ENCODE measurements around the gene NRGN.

NRGN gene

DNA sequence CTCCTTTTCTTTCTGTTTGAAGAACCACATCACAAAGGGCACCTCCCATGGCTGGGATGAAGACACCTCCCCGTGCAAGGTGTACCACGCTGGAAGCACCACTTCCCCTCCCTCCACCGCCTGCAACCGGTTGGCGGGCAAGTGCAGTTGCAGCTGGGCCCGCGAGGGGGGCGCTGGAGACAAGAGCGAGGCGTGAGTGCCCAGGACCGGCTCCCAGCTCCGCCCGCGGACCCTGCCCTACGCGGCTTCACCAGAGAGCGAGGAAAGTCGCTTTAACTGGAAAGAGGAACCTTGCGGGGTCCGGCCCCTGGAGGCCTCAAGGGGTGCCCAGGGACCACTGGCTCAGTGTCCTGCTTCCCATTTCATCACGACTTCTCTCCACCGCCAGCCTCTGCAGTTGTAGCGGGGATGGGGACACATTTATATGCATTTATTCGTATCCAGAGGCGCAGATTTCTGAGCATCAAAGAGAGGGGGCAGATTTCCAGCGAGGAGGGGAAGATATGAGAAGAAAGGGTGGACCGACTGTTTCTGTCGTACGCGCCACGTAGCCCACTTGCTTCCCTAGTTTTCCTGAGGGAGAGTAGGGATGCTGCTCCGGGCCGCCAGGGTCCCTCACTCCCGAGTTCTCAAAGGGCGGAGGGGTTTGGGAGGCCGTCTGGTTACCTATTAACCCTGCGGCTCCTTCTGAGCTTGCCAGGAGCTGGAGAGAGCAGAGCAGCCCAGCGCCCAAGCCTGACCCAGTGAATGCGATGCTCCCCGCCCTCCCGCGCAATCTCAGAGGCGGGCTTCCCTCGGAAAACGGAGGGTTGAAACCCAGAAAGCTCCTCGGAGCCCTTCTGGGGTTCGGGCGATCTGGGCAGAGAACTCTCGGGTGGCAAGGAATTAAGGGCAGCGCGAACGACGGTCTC lies 18.9 kb downstream of the NRGN start:
- peak; percentile 56 for DNase-seq (ENCODE audit: low spot score)
- H3K27ac ChIP-seq: no peak overlapping the region
- ChIA-PET POLR2A (ENCODE audit: low non-redundant PET) (no interaction called here), CTCF (interaction anchor here (0.6 to 1.7 kb wide), 9 partner anchors 12 to 158 kb away, joined by 3 to 9 read pairs (median 4); no protein-coding TSS in a partner anchor)
- TF ChIP-seq, protein P1, sequence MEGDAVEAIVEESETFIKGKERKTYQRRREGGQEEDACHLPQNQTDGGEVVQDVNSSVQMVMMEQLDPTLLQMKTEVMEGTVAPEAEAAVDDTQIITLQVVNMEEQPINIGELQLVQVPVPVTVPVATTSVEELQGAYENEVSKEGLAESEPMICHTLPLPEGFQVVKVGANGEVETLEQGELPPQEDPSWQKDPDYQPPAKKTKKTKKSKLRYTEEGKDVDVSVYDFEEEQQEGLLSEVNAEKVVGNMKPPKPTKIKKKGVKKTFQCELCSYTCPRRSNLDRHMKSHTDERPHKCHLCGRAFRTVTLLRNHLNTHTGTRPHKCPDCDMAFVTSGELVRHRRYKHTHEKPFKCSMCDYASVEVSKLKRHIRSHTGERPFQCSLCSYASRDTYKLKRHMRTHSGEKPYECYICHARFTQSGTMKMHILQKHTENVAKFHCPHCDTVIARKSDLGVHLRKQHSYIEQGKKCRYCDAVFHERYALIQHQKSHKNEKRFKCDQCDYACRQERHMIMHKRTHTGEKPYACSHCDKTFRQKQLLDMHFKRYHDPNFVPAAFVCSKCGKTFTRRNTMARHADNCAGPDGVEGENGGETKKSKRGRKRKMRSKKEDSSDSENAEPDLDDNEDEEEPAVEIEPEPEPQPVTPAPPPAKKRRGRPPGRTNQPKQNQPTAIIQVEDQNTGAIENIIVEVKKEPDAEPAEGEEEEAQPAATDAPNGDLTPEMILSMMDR (conservative IDR thresholded peaks at IDR 0.05; ENCODE audit: low read depth): peak; percentile 81

DNA sequence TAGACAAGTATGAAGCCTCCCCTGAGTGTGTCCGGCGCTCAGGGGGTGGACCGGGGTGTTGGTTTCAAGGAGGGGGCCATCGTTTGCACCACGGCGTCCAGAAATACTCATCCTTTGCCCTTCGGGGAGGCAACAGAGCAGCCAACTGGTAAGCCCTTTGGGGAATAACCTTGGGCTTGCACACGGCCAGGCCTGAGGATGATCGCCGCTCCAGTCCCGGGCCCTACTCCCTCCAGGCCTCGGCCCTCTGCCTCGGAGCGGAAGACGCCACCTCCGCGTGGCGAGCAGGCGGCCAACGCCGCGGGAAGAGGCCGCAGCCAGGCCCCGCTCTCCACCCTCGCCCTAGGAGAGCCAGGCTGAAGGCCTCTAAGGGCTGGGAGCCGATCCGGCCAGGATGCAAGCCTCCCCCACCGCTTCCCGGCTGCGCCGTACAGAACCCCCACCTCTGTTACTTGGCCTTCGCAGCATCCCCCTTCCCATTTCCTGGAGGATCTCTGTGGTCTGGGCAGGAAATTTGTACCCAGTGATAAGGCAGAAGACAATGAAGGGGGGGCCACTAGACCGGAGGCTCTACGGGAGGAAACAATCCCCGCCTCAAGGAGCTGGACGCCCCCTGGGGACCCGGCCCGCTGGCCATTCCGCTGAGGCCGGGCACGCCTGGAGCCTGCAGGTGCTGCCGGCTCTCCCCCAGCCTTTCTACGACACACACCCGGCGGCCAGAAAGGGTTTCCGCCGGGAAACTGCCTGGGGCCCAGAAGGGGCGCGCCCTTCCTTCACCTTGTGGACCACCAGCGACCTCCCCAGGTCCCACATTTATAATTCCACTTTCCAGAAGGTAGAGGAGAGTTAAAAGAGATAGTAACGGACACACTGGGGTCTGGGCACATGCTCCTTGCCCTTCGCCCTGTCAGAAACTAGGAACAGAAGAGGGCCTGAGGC lies 19.8 kb downstream of the NRGN start:
- TF ChIP-seq, protein P1 (conservative IDR thresholded peaks at IDR 0.05; ENCODE audit: low read depth): no peak
- H3K27ac ChIP-seq: no peak overlapping the region
- DNase-seq (ENCODE audit: low spot score): no peak
- ChIA-PET CTCF (interaction anchor here (0.6 to 1.0 kb wide), 2 partner anchors 78 to 96 kb away, joined by 3 read pairs; no protein-coding TSS in a partner anchor), POLR2A (ENCODE audit: low non-redundant PET) (no interaction called here)

DNA sequence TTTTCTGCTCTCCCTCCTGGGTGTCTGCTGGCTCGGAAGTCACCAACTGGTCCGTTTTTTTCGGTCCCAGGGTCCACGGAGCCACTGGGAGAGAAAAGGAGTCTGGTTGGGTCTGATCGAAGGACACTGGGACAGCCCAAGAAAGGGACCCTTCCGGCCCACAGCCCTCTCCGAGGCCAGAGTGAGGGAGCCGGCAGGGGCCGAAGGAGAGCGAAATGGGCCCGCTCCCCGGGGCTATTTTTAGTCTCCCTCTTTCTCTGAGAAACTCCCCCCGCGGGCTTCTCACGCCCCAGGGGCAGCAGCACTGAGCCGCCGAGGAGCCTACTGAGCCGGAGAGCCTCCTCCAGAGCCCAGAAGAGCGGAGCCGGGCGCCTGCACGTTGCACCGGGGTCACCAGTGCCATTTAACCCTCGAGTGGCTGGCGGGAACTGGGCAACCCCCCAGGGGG lies 20.5 kb downstream of the NRGN start:
- CTCF ChIA-PET: interaction anchor here (0.6 to 0.9 kb wide), 2 partner anchors 16 to 96 kb away, joined by 3 read pairs; no protein-coding TSS in a partner anchor
- POLR2A ChIA-PET (ENCODE audit: low non-redundant PET): no interaction called here
- TF ChIP-seq, protein P1 (conservative IDR thresholded peaks at IDR 0.05; ENCODE audit: low read depth): no peak
- no peak for DNase-seq (ENCODE audit: low spot score)
- H3K27ac ChIP-seq: no peak overlapping the region

DNA sequence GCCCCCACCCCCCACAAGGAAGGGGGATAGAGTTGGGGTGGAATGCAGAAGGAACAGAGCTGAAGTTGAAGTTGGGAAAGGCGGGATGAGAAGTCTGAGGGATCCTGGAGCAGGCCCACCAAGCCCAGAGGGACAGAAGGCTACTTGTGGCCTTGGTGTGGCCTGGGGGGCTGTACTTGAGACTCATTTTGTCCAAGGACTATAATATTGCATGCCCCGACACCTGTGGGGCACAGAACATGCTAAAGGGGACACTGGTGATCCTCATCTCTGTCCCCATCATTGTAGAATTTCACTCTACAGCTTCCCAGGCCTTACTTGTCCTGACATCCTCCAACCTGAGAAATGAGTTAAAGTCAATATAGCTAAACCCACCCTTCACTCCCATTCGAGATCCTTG lies 21.1 kb downstream of the NRGN start:
- ChIA-PET POLR2A (ENCODE audit: low non-redundant PET) (no interaction called here), CTCF (interaction anchor here (0.9 kb wide), 2 partner anchors 16 to 20 kb away, joined by 3 to 4 read pairs; no protein-coding TSS in a partner anchor)
- TF ChIP-seq, protein P1 (conservative IDR thresholded peaks at IDR 0.05; ENCODE audit: low read depth): no peak
- no peak for DNase-seq (ENCODE audit: low spot score)
- H3K27ac ChIP-seq: no peak overlapping the region

DNA sequence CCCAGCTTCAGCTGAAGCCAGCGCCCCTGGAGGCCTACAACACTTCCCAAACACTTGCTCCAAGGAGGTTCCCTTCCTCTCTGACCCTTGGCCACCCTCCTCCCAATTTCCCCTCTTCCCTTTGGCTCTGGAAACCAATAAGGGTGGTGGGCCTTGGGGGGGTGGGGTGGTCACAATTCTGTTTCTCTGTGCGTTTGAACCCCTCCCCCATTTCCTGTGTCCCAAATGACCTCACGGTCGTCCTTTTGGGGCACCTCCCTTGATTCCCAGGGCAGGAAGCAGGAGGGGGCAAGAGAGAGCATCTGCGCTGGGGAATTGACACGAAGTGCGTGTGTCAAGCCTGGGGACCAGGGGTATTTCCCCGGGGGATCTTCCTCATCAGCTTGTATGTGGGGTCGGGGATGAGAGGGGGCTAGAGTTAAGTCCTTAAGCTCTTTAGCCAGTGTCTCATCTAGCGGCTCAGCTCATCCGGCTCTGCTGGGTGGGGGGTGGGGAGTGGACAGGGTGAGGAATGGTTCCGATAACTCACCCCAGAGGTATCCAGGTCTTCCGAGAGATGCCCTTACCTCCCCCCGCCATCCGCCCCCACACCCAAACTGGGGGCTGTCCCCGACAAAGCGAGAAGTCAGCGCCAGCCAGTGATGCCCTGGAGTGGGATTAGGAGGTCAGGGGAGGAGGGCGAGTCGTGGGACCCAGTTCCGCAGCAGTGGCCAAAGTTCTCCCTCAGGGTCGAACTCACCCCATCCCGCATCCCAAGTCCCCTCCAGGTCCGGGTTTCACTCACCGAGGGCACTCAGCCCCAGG lies 21.8 kb downstream of the NRGN start:
- DNase-seq (ENCODE audit: low spot score): no peak
- ChIA-PET POLR2A (ENCODE audit: low non-redundant PET) (no interaction called here), CTCF (interaction anchor here (0.5 to 2.8 kb wide), 5 partner anchors 8 to 92 kb away, joined by 3 to 18 read pairs (median 5); partner anchors contain the start of gene VSIG2)
- TF ChIP-seq, protein P1 (conservative IDR thresholded peaks at IDR 0.05; ENCODE audit: low read depth): no peak
- no peak overlapping the region for H3K27ac ChIP-seq
